Hematopoietic multipotent progenitor cell treated with erythropoietin and hydrocortisone succinate and interleukin-3 and kit ligand, for 17 days (in vitro differentiated cells): Measurements from ENCODE around the gene INHBB.

Source experiments
- DNase-seq: peaks from one replicate; pipeline ENCODE4 v3.0.0-alpha.2; 2015; ENCODE audit warnings: low spot score

INHBB gene

DNA sequence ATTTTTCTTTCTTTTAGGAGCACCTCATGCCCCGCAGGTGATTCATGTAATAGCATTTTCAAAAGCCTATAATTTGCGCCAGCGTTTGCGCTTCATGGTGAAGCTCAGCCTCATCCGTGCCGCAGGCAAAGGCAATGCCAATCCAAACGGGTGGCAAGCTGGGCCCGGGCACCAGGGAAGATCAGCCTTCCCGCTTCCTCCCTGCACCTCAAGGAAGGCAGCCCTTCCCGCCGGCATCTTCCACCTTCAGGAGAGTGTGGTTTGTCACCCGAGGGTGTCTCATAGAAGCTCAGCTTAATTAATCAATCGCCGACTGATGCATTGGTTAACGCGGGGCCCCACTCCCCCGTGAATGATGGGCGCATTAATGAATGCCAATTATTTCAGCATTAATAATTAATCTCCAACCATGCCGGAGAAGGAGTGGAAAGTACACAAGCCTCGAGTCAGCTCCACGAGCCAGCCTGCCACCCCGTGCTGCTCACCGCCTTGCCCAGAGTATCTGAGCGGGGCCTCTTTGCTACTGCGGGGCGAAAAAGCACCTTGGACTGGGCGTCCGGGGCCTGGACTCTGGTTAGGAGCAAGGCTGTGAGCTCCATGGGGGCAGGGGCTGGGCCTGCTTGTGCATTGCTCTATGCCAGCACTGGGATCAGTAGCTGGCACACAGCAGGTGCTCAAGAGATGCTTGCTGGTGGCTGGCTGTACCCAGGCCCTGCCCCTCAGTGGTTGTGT, 13.0 kb downstream of the INHBB start:
- DNase-seq, result no peak

DNA sequence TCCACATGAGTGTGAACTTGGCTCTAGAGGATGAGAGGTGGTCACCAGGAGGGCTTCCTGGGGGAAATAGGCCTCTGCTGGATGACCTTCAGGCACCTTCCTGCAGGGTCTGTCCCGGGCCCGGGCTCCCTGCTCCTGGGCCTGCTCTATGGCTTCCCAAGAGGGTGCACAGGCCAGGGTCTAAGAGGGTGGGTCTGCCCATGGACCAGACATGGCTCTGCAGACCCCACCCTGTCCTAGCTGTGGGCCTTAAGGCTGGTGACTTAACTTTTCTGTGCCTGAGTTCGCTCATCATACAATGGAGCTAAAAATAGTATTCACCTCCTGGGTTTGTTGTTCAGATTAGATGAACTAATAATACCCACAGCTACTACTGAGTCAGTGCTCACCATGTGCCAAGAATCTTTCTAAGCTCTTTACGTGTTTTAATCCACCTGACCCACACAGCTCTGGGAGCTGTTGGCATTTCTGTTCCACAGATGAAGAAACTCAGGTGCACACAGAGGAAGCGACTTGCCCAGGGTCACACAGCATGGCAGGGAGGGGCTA, 14.4 kb downstream of the INHBB start:
- no peak for DNase-seq

DNA sequence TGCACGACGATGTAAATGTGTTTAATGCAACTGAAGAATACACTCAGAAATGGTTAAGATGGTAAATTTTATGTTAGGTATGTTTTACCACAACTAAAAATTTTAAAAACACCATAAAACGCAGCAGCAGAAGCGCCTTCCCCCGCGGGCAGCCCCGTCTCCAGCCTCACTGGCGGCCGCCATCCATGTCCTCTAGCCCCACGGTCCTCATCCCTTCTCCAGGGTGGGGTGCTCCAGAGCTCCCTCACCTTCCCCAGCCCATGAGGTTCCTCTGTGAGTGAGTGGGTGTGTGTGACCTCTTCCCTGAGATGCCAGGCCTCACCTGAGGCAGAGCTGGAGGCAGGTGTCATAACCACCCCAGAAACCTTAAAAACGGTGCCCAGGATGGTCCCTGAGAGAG, 17.0 kb downstream of the INHBB start:
- DNase-seq, result no peak

DNA sequence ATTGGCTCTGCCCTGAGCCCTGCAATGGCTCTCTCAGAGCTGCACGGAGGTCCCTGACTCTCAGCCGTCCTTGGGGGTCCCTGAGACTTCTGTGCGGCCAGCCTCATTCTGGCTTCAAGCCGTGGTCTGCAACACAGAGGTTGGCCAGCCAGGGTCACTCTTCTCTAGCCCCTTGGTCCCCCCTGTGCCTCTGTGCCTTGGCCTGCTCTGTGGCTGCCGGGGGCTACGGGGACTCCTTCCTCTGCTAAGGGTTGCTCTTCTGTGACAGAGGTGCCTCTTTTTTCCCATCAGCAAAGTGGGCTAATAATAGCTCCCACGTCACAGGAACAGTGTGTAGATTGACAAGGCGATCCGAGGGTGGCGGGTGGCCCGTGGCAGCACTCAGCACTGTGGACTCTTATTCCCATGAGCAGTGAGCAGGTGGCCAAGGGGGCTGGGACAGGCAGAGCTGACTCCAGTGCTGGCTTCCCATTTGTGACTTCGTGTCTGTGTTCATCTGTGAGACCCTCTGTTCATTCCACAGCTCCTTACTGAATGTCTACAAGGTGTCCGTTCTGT, 19.4 kb downstream of the INHBB start:
- DNase-seq, result no peak

DNA sequence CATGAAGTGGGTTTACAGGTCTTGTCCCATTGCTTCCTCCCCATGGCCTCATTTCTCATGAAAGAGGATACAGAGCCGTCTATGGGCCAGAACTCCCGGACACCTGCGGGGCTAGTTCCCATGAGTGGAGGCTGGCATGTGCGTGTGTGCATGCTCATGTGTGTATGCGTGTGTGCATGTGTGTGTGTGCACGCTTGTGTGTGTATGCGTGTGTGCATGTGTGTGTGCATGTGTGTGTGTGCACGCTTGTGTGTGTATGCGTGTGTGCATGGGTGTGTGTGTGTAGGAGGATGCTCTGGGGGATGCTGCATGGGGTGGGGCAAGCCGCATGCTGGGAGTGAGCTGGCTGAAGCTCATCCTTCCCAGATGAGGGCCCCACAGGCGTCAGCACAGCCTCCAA, 20.8 kb downstream of the INHBB start:
- DNase-seq, result no peak

DNA sequence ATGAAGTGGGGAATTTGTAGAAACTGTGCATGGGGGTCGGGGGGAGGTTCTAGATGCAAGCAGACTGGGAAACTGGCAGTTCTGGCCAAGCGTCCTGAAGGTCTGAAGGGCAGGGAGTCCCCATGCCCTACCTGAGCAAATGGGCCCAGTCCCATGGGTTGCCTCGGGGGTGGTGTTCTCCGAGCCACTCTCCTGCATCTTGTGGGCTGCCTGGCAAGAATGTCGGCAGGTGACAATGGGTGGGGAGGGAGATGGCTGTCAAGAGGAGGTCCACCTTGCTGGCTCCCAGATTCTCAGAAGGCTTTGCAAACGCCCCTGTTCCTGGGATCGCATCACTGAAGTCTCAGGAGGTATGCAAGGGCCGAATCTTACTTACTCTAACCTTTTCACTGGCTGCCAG, 21.3 kb downstream of the INHBB start:
- DNase-seq, result no peak

DNA sequence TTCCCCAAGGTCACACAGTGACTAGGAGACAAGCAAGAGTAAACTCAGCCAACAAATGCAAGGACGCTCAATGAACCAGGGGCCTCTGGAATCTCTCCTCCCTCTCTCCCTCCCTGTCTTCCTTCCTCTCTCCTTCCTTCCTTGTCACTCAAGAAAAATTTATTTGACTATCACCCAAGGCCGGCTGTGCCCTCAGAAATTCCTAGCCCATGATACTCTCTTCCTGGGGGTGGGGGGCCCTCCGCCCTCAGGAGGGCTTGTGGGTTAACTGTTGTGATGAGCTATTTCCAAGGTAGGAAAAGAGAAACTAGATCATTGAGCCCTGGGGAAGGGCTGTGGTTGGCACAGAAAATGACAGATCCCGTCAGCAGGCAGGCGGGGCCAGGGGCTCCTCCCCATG, 21.7 kb downstream of the INHBB start:
- no peak for DNase-seq

DNA sequence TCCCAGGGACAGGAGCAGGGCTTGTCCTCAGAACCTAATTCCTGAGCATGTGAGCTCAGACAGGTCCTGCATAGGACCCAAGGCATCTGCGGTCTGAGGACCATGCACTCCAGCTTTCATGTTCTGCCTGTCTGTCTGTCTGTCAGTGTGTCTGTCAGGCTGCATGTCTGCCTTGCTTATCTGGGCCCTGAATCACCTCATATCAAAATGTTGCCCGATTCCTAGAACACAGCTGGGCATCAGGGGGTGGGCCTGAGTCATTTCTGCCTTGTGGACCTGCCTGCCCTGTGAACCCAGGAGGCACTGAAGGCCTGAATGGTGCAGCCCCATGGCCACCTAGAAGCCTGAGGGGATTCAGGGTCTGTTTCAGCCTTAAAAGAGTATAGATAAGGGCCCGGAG, 22.1 kb downstream of the INHBB start:
- DNase-seq, result no peak

DNA sequence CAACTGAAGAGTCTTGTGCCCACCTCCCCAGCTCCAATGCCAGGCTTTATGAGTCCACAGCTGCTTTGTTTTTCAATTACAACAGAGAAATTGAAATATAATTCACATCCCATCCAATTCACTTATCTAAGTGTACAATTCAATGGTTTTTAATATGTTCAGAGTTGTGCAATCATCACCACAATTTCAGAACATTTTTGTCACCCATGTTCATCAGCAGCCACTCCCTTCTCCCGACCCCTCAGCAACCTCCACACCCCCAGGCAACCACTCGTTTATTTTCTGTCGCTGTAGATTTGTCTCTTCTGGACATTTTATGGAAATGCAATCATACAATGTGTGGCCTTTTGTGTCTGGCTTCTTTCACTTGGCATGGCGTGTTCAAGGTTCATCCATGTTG, 23.3 kb downstream of the INHBB start:
- DNase-seq, result no peak

DNA sequence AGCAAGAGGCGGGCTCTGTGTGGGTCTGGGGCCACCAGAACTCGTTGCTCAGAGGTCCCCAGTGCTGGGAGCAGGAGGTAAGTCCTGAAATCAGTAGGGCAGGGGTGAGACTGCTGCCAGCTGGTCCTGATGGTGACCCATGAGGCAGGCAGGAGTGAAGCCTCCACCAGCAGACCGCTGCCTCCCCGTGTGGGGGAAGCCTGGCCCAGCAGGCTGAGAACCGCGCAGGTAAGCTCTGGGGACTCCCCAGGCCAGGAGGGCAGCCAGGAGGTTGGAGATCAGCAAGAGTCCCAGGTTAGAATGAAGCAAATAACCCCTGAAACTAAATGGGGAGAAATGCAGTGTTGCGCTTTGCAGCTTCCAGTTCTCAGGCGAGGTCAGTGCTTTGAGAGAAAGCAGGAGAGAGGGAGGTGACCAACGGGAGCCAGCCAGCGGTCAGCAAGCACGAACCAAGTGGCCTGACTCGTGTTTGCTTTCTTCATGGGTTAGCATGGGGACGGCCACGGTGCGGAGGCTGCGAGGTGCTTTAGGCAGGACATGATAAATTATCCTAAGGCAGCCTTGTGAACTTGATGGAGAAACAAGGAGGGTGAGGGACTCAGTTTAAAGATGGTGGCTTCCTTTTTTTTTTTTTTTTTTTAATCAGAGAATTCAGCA, 26.2 kb downstream of the INHBB start:
- DNase-seq, result no peak

DNA sequence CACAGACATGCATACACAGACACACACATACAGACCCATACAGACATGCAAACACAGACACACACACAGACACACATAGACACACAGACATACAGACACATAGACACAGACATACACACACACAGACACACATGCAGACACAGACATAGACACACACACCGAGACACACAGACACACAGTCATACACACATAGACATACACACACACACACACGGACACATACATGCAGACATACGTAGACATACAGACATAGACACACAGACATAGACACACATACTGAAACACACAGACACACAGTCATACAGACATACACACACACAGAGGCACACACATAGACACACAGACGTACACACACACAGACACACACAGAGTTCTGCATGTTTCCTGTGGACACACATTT, 26.9 kb downstream of the INHBB start:
- DNase-seq, result no peak

DNA sequence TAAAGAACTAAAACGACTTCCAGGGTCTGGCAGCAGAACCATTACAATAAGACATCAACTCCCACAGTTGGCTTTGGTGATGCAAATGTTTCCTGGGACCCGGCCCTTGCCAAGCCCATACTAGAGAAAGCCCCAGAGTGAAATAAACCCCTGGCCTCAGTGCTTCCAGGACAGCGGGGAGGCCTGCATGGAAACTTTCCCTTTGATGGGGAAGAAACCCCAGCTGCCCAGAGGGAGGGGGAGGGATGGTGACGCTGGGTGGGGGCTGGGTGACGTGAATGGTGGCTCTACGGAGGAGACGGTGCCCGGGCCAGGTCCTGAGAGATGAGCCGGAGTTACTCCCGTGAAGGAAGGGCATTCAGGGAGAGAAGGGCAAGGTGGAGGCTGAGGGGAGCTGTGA, 27.5 kb downstream of the INHBB start:
- DNase-seq, result no peak

DNA sequence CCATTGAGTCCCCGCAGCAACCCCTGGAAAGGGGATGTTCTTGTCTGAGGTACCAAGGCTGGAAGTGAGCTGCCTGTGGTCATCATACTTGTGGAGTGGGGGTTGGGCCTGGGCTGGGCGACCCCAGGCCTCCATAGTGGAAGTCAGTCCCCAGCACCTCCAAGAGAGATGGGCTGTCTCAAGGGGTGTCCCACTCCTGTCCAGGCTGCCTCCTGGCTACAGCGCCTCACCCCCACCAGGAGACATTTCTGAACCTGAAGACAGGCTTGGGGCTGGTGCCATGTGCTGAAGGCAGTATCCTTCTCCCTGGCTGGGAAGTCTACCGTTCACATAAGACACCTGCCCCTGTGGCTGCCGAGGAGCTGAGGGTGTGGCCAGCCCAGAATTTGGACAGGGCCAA, 28.9 kb downstream of the INHBB start:
- no peak for DNase-seq

DNA sequence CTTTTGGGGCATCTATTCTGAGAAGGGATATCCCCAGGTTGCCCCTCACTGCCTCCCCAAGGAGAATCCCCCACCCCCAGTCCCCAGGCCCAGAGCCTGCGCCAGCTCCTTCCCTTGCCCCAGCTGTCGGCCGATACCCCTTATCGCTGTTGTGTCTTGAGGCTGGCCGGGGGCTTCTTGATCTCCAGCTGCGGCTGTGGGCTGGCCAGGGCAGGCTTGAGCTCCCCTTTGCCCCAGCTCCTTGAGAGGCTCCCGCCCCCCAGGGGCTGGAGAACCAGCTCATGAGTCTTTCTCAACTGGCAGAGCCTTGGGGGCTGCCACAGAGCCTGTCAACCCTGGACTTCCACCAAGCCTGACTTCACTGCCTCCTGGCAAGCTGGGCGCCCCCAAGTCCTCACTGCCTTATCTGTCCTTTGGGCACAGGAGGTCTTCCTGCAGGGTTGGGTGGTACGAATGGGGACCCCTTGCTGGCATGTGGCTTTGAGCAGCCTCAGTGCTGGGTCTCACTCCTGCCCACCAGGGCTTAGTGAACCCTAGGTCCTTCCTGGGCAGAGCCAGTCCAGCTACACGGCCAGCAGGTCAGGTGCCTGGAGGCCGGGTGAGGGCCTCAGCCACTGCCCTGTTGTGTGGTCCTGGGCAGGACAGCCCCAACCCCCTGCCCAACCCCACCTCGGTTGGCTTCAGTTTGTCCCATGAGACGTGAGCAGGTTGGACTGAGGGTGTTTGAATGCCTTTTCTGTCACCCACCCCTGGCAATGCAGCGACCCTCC, 29.5 kb downstream of the INHBB start:
- no peak for DNase-seq

DNA sequence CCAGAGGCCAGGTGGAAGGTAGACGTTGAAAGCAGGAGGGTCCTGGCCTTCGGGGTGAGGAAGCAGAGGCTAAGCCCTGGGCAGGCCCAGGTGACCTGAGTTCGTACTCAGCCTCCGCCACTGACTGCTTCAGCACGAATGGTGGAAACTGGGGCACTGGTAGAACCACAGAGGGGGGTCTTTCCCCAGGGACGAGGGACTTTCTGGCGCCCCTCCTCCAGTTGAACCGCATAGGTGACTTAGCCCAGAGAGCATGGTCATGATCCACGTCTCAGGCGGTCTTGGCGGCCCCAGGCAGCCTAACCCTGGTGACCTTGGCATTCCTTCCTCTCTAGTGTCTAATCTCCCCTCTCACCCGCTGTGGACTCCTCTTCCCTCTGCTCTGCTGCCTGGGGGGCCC, 30.2 kb downstream of the INHBB start:
- no peak for DNase-seq

DNA sequence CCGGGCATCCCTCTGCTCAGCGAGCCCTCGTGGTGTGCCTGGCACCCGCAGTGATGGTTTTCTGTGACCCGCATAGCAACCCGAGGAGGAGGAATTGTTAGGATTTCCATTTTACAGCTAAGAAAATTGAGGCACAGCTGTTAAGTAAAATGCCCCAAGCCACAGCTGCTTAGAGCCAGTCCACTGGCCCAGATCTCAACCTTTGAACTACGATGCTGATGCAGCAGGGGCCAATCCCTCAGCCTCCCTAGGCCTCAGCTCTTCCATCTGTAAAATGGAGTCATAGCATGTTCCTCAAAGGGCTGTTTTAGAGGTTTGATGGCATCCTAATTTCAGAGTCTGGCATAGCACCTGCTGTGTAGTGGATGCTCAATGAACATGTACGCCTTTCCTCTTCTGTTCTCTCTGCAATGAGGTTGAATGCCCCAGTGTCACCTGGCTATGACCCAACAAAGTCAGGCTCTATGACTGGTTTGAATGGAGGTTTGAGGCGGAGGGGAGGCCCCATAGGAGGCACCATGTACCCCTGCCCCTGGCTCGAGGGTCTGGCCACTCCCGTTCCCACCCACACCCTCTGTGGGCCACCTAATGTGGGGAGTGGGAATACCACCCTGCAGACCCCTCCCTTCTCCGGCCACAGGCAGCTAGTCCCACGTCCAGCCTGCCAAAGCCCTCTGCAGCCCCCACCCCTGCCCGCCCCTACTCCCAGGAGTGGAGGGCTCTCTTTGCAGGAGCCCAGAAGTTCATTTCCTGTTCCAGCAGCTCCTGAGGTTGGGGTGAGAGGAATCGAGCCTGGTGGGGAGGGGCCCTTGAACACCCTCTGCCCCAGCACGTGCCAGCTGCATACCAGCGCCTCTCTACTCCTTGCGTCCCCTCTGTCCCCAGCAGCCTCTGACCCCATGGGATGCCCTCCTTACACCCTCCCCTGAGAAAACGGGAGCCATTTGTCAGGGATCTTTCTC, 31.0 kb downstream of the INHBB start:
- no peak for DNase-seq

DNA sequence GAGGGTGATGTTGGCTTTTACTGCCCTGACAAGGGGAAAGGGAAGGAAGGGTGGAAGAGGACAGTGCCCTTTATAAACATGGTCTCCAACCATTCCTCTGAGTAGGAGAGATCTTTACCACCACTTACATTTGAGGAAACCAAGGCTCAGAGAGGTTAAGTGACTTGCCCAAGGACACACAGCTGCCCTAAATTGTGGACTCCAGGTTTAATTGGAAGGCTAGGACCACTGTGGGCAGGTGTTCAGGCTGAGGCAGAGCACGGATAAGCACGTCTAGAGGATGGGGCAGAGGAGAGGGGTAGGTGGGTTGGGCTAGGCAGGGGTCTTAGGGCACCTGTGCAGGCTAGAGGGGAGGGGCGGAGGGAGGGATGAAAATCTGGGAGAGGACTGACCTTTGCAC, 32.7 kb downstream of the INHBB start:
- DNase-seq, result no peak

DNA sequence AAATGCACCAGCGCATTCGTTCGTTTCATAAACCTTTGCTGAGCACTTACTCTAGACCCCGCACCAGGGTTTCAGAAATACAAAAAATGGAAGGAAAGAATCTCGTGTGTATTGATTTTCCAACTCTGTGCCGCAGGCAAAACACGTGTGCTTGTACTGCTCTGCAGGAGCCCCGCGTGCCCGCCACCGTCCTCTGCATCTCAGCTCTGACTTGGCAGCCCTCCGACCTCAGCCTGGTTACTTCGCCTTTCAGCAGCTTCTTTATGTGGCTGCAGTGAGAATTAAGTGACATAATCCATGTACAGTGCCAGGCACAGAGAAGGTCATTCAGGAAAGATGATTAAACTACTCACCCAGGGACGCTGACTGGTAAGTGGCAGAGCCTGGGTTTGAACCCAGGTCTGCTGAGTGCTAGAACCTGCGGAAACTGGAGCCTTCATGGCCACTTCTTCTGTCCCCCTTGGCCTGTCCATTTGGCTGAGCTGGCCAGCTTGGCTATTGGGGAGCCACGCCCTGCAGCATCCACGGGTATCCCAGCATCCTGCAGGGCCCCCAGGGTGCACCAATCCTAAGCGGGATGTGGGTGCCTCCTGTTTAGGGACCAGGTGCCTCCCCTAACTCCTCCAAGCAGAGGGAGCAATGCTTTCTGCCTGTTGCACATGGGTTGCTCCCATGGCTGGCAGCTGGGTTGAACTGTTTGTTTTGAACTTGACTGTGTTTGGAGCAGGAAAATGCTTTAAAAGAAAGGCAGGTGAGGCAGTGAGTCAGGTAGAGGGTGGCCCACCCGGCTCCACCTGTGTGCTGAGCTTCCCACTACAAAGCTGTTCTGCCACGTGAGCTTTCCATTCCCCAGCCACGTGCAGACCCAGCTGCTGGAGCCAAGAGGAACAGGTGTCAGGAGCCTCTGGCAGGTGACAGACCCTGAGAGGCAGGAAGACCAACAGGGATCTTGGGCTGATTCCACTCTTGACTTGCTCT, 34.3 kb downstream of the INHBB start:
- no peak for DNase-seq

DNA sequence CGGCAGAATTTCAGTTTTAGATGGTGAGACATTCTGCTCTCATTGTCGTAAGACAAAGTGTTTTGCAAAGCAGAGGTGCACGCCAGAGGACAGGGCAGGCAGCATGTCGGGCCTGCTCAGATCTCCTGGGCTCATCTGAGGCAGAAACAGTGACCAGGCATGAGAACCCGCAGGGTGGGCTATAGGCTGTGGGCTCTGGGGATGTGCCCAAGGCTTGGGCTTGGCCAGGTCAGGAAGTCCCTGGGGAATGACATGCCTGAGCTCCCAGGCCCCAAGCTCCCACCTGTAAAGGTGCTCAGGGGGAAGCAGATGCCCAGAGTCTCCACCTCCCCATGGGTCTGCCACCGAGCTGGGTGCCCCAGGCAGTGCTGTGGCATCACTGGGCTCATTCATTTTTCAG, 35.3 kb downstream of the INHBB start:
- no peak for DNase-seq

DNA sequence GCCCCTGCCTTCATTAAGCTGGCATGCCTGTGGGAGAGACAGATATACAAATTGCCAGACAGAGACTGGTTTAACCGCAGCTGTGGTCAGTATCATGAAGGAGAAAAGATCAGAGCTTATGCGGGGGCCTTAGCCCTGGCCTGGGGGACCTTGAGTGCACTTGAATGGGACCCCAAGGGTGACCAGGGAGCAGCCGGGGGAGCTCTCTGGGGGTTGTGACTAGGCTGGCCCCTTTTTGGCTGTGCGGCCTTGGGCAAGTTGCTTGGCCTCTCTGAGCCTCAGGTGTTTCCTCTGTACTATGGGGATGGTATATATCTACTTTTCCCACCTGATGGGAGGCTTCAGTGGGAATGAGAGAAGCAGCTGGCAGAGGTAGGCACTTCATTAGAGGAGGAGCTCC, 35.7 kb downstream of the INHBB start:
- no peak for DNase-seq
